Osteocyte (in vitro differentiated cells): ENCODE data around the gene DENND2A. TPM values are rescaled to one million over a fixed set of nuclear protein-coding genes. Genes with fewer than 3 reads are reported as not detected.

Source experiments
- DNase-seq: peaks from one replicate; pipeline ENCODE4 v3.0.0; 2021; ENCODE audit warnings: mixed read lengths; ENCODE audit not compliant: unreplicated experiment; ENCODE audit errors: extremely low spot score
- H3K27ac Mint-ChIP-seq: one replicate; pipeline ENCODE4 v1.8.0; 2021; ENCODE audit warnings: mild to moderate bottlenecking, mixed read lengths; ENCODE audit not compliant: unreplicated experiment
- H3K27me3 Mint-ChIP-seq: one replicate; pipeline ENCODE4 v1.8.0; 2021; ENCODE audit warnings: mixed read lengths; ENCODE audit not compliant: unreplicated experiment
- H3K36me3 Mint-ChIP-seq: one replicate; pipeline ENCODE4 v1.8.0; 2021; ENCODE audit warnings: mixed read lengths; ENCODE audit not compliant: unreplicated experiment
- H3K4me1 Mint-ChIP-seq: one replicate; pipeline ENCODE4 v1.8.0; 2021; ENCODE audit warnings: mixed read lengths; ENCODE audit not compliant: unreplicated experiment
- H3K4me3 Mint-ChIP-seq: one replicate; pipeline ENCODE4 v1.8.0; 2021; ENCODE audit warnings: mild to moderate bottlenecking, moderate library complexity, mixed read lengths; ENCODE audit not compliant: unreplicated experiment
- H3K9me3 Mint-ChIP-seq: one replicate; pipeline ENCODE4 v1.8.0; 2021; ENCODE audit warnings: mixed read lengths; ENCODE audit not compliant: unreplicated experiment
- CTCF ChIP-seq: fragments of 200-600 bp; sonication (generic); IDR thresholded peaks from 2 replicates; pipeline ENCODE4 v1.5.0; 2021; ENCODE audit warnings: antibody characterized with exemption, mild to moderate bottlenecking, moderate library complexity
- total RNA-seq: library from RNA; stranded (reverse); gene quantifications from 2 replicates; pipeline ENCODE4 v1.2.1, GENCODE V29; 2021

The DENND2A gene
- total RNA-seq, 1 donor from 2014 or later, result 53.3 TPM

GRCh38 chr7:140617081-140617480 is 23.5 kb downstream of the DENND2A start:
- no peak for TF ChIP-seq CTCF
- peak overlapping the region; percentile 23 for H3K27ac Mint-ChIP-seq

GRCh38 chr7:140616328-140616727 is 24.3 kb downstream of the DENND2A start:
- Mint-ChIP-seq H3K4me3 (no peak overlapping the region), H3K27ac (no peak overlapping the region), H3K4me1 (peaks cover 42% of the 10 kb centered on the region), H3K36me3 (peaks cover 5% of the 10 kb centered on the region), H3K9me3 (no peaks in the 10 kb centered on the region), H3K27me3 (no peaks in the 10 kb centered on the region)
- TF ChIP-seq CTCF, result no peak
- DNase-seq, result no peak

More at GRCh38 chr7:140617081-140617480, 23.5 kb downstream of the DENND2A start:
- Mint-ChIP-seq H3K4me3 (no peak overlapping the region), H3K9me3 (no peaks in the 10 kb centered on the region), H3K4me1 (peaks cover 42% of the 10 kb centered on the region), H3K36me3 (peaks cover 4% of the 10 kb centered on the region), H3K27me3 (no peaks in the 10 kb centered on the region)
- DNase-seq, result no peak

- no peak for TF ChIP-seq CTCF
- Mint-ChIP-seq H3K36me3 (peaks cover 4% of the 10 kb centered on the region), H3K4me3 (no peak overlapping the region), H3K4me1 (peaks cover 38% of the 10 kb centered on the region), H3K27me3 (no peaks in the 10 kb centered on the region), H3K27ac (peak overlapping the region; percentile 52), H3K9me3 (no peaks in the 10 kb centered on the region)
- no peak for DNase-seq
Observed at GRCh38 chr7:140611641-140612040, 29.0 kb downstream of the DENND2A start.

DNA sequence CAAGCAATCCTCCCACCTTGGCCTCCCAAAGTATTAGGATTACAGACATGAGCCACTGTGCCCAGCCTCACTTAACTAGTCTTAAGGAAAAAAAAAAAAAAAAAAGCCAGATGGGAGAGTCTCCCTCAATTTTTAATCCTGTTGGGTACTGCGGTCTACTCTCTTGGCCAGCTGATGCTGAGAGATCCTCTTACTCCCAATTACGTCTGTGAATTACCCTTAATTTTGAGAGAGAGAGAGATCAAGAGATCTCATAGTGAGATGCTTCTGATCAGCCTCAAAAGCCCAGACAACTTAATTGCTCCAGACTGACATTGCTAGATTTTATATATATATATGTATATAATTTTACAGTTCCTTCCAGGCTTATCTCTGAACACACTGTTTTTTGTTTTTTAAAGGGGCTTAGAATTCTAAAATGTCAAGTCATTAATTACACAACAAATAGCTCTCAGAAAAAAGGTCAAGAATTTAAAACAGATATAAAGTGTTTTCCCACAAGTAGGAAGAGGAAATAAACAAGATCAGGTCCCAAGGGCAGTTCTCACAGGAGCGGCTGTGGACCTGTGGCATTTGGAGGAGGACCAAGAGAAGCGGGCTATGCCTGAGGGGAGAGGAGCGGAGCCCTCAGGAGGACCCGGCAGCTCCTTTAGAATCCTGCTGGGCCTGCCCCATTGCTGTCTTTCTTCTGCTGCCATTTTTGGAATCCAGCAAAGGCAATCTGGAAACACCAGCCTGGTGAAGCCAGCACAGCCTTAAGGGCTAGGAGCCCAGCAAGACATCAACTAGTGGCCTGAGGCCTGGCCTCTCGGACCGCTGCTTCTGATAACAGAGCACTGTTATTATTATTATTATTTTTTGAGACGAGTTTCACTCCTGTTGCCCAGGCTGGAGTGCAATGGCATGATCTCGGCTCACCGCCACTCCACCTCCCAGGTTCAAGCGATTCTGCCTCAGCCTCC is 30.1 kb downstream of the DENND2A start:
- Mint-ChIP-seq H3K27me3 (no peaks in the 10 kb centered on the region), H3K9me3 (no peaks in the 10 kb centered on the region), H3K27ac (peak overlapping the region; percentile 86), H3K4me1 (peaks cover 44% of the 10 kb centered on the region), H3K4me3 (no peak overlapping the region), H3K36me3 (peaks cover 8% of the 10 kb centered on the region)
- DNase-seq, result no peak
- no peak for TF ChIP-seq CTCF

DNA sequence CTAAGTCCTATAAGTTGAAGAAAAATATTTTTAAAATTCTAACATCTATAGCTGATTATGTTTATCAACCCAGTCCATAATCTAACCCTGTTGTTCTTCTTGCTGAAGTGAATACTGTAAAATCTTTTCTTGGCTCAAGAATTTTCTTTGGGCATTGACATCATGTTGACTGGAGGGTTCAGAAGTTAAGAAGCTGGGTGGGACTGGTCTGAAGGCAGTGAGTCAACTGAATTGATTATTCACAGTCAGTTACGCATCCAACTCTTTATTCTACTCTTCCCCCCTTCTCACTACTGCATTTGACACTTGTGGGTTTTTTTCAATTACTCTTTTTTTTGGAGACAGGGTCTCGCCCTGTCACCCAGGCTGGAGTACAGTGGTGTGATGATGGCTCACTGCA is 31.0 kb downstream of the DENND2A start:
- Mint-ChIP-seq H3K27ac (peak overlapping the region; percentile 86), H3K4me3 (no peak overlapping the region), H3K27me3 (no peaks in the 10 kb centered on the region), H3K36me3 (peaks cover 8% of the 10 kb centered on the region), H3K9me3 (no peaks in the 10 kb centered on the region), H3K4me1 (peaks cover 51% of the 10 kb centered on the region)
- no peak for DNase-seq
- TF ChIP-seq CTCF, result no peak
